Middle frontal gyrus (tissue), 1 donor: ENCODE measurements around the gene TENM3.
"Not testable (repeated sequence)": the region's sequence is repeated elsewhere in the genome, so short reads cannot be mapped to it uniquely, and the experiment has no call there.

Experiments used
- DNase-seq: peaks from one replicate; pipeline ENCODE4 v3.0.0-alpha.2; 2015; ENCODE audit warnings: low spot score; ENCODE audit errors: extremely low spot score

The TENM3 gene

GRCh38 chr4:182328505-182328904 is 85.3 kb downstream of the TENM3 start:
- no peak for DNase-seq

- no peak for DNase-seq
Measured at GRCh38 chr4:182337366-182337765, 94.2 kb downstream of the TENM3 start.

- no peak for DNase-seq
Measured at GRCh38 chr4:182338063-182338462, 94.9 kb downstream of the TENM3 start.

GRCh38 chr4:182338746-182339145 is 95.5 kb downstream of the TENM3 start:
- DNase-seq = no peak

GRCh38 chr4:182339221-182339641 is 96.0 kb downstream of the TENM3 start:
- DNase-seq = no peak

GRCh38 chr4:182343453-182343852 is 100.3 kb downstream of the TENM3 start:
- DNase-seq = no peak

- no peak for DNase-seq
Measured at GRCh38 chr4:182344968-182345367, 101.8 kb downstream of the TENM3 start.

- DNase-seq = no peak
Measured at GRCh38 chr4:182346250-182346649, 103.0 kb downstream of the TENM3 start.

GRCh38 chr4:182346675-182347375 is 103.6 kb downstream of the TENM3 start:
- no peak for DNase-seq

GRCh38 chr4:182348779-182349326 is 105.7 kb downstream of the TENM3 start:
- DNase-seq = no peak

- no peak for DNase-seq
Measured at GRCh38 chr4:182350041-182350440, 106.8 kb downstream of the TENM3 start.

GRCh38 chr4:182351485-182351884 is 108.3 kb downstream of the TENM3 start:
- DNase-seq = no peak

- DNase-seq = no peak
Measured at GRCh38 chr4:182354106-182354505, 110.9 kb downstream of the TENM3 start.

GRCh38 chr4:182354867-182355266 is 111.7 kb downstream of the TENM3 start:
- DNase-seq = no peak

GRCh38 chr4:182367153-182367552 is 124.0 kb downstream of the TENM3 start:
- no peak for DNase-seq

- no peak for DNase-seq
Measured at GRCh38 chr4:182369211-182369610, 126.0 kb downstream of the TENM3 start.

- no peak for DNase-seq
Measured at GRCh38 chr4:182370491-182370890, 127.3 kb downstream of the TENM3 start.

- no peak for DNase-seq
Measured at GRCh38 chr4:182380771-182381181, 137.6 kb downstream of the TENM3 start.

- DNase-seq = no peak
Measured at GRCh38 chr4:182382941-182383340, 139.7 kb downstream of the TENM3 start.

GRCh38 chr4:182384631-182385091 is 141.5 kb downstream of the TENM3 start:
- no peak for DNase-seq

- no peak for DNase-seq
Measured at GRCh38 chr4:182385897-182386296, 142.7 kb downstream of the TENM3 start.

GRCh38 chr4:182386576-182386975 is 143.4 kb downstream of the TENM3 start:
- DNase-seq = not testable (repeated sequence)

GRCh38 chr4:182391111-182391684 is 148.0 kb downstream of the TENM3 start:
- no peak for DNase-seq
